Activated CD4-positive, CD25-positive, alpha-beta regulatory T cell treated with anti-CD3 and anti-CD28 coated beads, Interleukin-2, amount 50 U/mL, for 72 hours (primary cell): ENCODE results near the gene GGCX.
A peak's percentile ranks its signal among the peaks of the same experiment; 100 is the strongest.

Experiments
- DNase-seq: peaks from one replicate; pipeline ENCODE4 v3.0.0; 2021

Gene GGCX

DNA sequence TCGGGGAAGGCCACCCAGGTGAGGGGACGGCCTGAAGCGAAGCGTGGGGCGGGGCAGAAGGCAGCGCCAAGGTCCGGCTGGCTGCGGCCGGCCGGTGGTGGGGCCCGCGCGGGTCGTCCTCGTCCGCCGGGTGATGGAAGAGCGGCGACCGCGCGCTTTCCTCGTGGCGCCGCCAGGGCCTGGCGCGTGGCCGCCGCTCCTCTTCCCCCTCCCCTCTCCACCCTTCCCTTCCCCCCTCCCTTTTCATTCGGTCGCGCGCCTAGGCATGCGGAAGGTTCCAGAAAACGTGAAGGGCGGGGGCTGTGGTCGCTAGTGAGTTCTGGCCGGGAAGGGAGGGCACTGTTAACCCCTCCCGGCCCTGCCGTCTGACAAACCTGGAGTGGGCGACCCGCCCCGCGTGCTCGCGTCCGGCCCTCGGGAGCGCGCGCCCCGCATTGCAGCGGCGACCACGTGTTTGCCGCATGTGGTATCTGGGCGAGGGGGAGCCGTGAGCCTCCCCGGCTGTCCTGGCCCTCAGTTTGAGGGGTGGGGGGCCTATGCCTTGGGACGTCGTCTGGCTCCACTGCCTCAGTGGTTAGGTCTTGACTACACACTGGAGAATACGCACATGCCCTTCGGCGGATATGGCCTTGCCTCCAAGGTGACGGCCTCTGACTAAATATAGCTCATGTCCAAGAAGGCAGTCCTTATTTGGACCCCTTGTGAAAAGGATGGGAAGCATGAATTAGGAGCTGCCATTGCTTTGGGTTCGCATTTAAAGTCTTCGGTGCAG lies 21.7 kb downstream of the GGCX start:
- DNase-seq: peak; percentile 78

DNA sequence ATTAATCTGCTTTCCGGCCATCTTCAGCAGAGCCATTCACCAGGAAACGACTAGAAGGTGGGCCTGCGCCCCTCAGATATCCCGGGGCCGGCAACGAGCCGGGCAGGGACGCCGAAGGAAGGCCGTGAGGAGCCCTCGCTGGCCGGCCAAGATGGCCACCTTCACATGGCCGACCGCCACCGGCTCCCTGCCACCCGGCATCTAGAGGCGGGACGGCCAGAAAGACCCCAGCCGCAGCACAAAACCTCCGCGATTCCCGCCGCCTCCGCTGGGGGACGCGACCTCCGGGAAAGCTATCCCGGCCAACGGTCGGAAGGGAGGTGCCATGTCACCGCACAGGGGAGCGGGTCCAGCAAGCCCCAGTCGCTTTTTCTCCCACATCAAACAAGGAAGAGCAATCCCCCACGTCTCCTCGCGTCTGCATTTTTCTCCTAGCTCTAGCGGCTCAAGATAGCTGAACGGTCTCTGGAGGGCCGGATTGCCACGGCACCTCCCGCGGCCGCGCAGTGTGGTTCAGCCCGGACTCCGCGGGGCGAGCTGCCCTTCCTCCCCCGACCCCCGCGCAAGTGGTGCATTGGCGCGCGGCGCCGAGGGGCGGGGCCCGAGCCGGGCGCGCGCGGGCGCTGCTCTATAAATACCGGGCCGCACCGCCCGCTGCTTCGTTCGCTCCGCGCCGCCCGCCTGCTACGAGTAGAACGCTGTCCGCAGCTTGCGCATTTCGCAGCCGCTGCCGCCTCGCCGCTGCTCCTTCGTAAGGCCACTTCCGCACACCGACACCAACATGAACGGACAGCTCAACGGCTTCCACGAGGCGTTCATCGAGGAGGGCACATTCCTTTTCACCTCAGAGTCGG lies 22.6 kb downstream of the GGCX start, which contains the start of gene MAT2A:
Gene MAT2A (plus strand): TSS at position 662 of the 854 bp plus-strand sequence. CDS start 120 bp downstream, at position 782.
- DNase-seq: peak; percentile 94

DNA sequence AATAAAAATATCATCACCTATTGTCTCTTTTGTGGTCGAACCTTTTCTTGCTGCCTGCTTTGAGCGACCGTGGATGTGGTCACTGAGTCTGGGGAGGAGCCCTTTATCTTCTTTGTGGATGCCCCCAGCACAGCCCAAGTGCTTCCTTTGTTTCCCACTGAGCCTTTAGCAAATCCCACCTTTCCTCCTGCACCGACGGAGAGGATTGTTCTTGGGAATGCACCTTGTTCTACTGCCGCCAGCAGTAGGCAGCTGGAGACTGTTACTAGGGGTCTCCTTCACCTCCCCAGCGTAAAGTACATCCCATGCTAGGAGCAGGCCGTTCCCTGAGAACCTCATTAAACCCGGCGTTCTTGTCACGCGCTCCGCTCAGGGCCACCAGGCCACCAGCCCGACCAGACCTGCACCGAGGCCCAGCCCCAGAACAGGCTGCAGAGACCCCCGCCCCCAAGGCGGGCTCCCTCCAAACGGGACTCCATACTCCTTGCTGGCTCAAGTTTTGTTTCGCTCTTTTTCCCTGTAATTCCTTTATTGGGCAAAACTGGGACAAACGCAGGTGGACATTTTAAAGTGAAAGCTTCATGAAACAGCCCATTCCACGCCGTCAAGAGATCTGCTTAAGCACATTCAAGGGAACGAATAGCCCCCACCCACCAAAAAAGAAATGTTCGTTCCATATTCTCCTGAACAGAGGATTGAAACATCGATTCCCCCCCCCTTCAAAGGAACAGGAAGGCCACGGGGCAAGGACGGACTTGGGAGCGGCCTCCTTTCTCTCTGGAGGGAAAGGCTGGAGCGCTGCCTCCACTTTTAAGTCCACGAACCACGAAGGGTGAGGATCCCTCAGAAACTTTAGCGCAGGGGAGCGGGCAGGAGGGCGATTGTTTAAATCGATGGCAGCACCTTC lies 23.4 kb downstream of the GGCX start:
- peak; percentile 43 for DNase-seq

DNA sequence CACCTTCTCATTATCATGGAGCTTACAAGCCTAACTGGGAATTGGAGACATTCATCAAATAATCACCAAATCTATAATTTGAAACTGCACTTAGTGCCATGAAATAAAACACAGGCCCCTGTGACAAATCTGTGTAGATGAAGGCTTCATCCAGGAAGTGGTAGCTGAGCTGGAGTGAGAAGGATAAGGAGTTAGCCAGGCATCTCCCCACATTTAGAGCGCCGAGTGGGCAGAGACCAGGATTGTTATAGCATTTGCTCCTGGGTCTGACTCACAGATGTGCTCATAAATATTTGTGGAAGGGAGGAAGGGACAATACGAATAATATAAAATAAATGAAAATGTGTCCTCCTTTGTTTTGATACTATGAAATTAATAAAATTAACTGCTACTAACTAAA lies 24.8 kb downstream of the GGCX start:
- DNase-seq: no peak

DNA sequence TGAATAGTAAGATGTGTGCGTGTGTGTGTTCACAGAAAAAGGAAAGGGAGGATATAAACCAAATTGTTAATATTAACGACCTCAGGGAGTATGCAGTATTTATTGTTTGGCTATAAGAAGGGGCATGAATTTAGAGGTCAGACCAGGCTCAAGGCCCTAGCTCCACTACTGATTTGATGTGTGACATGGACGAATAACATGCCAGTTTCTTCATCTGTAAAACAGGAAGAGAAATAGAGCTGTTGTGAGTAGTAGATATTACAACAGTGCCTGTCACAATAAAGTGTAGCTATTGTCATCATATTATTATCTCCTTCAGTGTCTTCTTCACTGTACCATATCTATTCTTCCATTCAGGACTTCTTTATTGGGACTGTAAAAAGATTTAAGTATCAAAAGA lies 26.4 kb downstream of the GGCX start:
- DNase-seq: no peak

DNA sequence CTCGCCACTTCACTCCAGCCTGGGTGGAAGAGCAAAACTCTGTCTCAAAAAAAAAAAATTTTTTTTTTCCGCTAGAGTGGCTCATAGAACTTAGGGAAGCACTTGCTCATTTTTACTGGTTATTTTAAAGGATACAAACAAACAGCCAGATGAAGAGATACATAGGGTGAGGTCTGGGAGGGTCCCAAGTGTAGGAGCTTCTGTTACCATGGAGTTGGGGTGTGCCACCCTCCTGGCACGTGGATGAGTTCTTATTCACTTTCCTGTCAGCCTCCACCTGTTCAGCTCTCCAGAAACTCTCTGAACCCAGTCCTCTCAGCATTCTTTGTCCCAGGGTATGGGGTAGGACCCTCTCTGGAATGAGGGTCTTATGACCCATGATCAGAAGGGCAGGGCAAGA lies 27.2 kb downstream of the GGCX start:
- DNase-seq: no peak

DNA sequence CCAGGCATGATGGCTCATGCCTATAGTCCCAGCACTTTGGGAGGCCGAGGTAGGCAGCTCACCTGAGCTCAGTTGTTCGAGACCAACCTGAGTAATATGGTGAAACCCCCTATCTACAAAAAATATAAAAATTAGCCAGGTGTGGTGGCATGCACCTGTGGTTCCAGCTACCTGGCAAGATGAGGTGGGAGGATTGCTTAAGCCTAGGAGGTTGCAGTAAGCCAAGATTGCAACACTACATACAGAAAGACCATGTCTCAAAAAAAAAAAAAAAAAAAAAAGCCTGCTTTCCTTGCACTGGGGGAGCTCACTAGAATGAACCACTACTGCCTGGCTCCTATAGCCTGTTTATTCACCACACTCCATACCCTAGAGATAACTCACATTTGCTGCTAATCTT lies 29.7 kb downstream of the GGCX start:
- no peak for DNase-seq

DNA sequence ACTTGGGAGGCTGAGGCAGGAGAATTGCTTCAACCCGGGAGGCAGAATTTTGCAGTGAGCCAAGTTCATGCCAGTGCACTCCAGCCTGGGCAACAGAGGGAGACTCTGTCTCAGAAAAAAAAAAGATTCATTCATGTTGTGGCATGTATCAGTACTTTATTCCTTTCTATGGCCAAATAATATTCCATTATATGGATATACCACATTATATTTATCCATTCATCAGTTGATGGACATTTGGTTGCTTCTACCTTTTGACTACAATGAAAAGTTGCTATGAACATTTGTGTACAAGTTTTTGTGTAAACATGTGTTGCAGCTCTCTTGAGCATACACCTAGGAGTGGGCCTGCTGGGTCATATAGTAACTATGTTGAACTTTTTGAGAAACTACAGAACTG lies 31.5 kb downstream of the GGCX start:
- DNase-seq: no peak

DNA sequence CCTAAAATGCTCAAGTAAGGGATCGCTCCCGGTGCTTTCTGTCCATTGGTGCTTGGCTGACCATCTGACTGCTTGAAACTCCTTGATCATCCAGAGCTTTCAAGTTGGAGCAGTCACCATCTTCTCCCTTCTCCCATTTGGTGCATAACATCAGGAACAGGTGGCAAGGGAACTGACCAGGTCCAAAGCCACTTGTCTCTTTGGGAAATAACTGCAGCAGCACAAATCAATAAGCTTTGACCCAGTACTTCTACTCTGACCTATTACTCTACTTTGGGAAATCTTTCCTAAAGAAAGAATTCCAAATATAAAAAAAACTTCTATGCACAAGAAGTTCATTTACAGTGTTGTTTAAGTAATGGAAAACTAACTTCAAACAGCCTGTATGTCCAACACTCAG lies 32.9 kb downstream of the GGCX start:
- no peak for DNase-seq

DNA sequence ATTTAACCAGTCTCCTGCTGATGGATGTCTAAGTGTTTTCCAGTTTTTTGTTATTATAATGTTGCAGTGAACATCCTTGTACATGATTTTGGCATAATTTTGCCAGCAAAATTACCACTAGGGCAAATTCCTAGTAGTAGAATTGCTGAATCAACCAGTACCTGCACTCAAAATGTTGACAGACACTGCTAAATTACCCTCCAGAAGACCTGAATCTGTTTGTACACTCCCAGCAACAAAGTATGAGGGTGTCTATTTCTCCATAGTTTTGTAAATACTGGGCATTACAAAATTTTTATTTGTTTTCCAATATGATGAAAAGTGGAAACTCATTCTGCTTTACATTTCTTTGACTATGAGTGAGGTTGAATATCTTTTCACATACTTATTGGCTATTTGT lies 33.5 kb downstream of the GGCX start:
- no peak for DNase-seq

DNA sequence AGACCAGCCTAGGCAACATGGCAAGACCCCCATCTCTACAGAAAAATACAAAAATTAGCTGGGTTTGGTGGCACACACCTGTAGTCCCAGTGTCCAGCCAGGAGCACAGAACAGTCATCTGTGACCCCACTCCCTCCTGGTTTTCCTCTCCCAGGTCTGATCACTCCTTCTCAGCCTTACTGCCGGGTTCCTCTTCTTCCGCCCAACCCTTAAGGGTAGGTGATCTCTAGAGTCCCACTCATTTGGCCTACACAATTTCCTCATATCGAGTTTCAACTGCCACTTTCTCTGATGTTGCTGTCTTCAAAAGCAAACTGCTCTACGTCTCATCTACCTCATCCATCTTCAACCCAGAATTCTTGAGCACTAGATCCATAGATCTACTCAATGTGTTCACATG lies 35.7 kb downstream of the GGCX start:
- no peak for DNase-seq

DNA sequence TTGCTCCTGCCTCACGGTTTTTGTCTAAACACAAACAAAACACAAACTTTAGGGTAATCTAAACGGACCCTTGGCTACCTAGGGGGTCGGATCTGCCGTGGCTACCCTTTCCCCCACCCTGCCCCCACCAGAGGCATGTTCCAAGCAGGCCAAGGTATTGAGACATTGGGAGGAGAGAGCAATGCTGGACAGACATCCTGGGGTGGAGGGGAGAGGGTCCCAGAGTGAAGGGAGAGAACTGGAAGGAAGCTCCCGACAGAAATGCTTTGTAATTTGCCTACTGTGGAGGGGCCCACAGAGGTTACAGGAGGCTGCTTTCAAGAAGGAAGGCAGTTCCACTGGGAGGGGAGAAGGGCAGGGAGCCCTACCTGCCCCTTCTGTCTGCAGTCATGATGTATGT lies 36.3 kb downstream of the GGCX start:
- DNase-seq: no peak

DNA sequence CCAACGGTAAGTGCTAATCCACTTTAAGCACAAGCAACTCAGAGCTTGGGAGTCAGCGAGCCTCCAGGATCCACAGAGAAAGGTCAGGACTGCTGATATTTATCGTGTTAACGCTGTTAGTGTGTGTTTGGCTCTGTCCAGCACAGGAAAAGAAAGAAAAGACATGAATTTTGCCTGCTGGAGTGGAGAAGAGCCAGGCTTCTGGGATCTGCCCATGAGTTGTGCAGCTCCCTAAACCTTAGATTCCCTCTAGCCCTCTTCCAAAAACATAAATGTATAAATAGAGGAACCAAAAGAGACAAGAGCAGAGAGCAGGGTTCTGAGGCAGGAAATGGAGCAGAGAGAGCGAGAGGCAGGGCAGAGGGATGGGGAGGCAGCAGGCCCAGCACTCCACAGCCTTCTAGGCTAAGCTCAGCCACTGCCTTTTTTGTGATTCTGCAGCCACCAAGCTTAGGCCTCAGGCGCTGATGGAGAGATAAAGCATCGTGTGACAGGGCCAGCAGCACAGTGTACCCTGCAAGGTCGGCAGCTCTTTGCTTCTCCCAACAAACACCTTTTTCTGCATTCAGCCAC lies 36.9 kb downstream of the GGCX start:
- no peak for DNase-seq

DNA sequence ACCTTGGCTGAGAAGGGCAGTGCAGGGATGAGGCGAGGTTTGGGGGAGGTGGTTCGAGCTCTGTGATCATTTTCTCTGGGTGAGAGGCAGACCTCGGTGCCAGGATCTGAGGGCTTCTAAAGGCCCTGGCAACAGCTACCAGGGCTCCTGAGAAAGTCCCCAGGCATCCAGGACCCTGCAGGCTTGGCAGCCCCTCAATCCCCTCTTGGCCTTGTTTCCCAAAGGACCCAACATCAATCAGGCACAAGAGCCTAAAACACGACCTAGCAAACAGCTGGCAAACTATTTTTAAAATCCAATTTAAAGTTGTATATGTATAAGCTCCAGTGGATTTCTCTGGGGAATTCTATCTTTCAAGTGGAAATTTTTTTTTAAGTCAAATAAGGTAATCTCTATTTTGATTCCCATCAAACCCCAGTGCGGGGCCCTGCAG lies 37.4 kb downstream of the GGCX start:
- DNase-seq: no peak

DNA sequence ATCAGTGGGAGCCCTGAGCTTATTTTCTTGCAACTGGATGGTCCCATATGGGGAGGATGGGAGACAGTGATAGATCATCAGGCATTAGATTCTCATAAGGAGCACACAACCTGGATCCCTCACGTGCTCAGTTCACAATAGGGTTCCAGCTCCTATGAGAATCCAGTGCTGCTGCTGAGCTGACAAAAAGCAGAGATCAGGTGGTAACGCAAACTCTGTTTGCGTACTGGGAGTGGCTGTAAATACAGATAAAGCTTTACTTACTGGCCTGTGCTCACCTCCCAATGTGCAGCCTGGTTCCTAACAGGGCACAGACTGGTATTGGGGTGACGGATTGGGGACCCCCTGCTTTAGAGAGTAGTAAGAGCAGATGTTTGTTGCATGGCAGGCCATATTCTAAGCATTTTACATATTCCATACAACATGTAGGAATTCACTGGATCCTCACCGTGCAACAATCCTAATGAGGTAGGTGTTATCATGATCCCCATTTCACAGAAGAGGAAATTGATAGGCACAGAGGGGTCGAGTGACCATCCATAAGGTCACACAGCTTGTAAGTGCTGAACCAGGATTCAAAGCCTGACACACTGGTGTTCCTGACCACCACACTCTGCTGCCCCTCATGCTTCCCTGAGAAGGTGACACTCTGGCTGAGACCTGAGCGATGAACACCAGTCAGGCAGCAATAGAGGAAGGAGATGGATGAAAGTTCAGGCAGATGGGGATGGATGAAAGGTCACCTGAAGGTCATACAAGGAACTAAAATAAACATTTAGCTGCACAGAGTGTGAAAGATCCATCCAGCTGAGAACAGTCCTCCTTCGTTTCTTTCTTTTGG lies 38.0 kb downstream of the GGCX start:
- no peak for DNase-seq

DNA sequence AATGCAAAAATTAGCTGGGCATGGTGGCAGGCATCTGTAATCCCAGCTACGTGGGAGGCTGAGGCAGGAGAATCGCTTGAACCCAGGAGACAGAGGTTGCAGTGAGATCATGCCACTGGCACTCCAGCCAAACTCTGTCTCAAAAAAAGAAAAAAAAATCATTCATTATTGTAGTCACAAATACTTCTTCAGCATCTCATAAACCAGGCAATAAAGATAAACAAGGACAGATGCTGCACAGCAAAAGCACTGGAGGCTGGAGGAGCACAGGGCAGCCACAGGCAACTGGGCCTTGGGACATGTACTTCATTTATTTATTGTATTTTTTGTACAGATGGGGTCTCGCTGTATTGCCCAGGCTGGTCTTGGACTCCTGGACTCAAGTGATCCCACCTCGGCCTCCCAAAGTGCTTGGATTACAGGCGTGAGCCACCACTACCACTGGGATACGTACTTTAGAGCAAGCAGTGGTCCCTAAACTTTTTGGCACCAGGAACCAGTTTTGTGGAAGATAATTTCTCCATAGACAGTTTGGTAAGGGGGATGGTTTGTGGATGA lies 39.1 kb downstream of the GGCX start:
- no peak for DNase-seq

DNA sequence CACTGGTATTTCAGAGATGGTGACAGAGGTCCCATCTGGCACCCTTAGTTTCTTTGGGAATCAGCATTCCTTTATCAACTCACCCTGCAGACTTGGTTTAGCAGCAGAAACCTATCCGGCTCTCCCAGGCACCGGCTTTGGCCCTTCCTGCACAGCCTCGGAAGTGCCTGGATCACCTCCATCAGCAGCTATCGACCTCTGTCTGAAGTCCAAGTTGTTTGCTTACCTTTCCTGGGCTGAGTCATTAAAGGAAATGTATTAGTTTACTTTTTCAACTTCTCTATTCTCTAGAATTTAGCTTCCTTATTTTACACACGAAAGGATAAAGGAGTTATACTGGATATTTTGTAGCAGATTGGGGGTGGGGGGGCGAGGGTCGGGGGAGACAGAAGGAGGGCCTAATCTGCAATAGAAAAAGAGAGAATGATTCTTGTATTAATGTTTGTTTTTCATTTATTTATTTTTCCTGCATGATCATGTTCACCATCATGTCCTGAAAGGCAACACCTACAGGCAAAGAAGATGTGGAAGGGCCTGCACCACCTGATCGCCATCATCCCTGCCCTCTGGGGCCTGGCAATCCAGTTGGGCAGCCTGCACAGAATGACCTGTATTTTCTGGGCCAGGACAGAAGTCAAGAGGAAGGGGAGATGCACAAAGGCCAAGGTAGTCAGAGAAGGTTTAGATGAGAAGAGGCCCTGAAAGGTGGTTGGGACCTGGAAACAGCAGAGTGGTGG lies 44.5 kb downstream of the GGCX start:
- no peak for DNase-seq

DNA sequence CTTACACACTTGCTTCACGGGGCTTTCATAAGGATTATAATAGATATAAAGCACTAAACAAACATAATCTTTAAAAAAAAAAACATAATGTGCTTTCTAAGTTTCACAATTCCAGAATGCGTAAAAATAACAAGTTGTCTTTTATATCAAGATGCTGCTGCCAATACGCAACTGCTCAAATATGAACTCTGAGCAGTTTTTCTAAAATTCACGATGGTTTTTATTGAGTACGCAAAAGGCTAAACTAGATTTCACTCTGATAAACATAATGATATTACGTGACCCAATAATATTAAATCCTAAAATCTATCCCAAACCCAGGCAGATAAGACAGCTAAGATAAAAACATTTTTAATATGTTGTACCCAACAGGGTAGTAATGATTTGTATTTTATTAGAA lies 47.0 kb downstream of the GGCX start:
- no peak for DNase-seq

DNA sequence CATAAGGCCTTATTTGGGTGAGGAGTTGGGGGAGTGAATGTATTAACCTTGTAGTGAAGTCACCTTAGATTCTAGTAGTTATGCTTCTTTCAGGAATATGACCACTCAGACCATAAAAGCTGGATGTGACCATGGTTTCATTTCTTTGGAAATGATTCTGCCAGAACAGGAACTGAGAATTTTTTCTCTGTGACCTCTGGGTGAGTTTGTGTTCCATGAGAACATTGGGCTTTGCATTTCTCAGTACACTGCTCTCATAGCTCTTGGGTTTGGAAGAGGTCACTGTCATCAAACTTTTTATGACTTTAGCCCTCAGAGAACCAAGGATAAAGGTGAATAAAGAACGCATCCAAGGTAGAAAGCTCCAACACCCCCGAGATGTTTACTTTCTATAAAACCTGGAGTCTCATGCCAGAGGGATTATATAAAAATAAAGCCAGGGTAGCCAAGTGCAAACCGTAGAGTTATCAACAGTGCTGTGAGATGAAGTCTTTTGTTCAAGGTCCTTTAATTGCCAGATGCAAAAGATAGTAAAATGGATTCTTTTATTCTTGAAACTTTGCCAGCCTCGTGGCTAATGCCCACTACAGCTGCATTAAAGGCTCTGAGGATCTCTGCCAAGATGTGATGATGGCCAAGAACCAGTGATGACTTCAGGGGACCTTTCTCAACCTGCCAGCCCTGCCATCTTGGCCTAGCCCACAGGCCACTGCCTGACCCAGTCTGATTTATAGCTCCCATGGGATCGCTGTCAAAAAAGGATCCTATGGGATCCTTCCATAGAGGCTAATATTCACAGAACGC lies 50.1 kb downstream of the GGCX start:
- DNase-seq: no peak

DNA sequence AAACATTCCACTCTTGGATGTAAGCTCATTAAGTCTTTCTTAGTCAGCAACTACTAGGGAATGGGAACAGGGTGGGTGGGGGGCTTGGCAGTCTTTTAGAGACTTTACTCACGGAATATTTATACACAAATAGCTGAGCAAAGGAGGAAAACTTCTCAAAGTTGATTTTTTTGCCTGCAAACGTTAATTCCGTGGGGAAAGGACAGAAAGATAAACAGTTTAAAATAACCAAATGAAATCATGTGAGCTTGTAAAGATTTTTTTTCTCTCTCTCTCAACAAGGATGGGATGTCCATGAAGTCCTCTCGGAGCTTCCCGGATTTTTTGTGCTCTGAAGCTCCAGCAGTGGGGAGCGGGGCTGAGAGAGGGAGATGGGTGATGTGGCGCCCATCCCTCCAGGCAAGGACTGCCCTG lies 54.5 kb downstream of the GGCX start:
- no peak for DNase-seq
